HT-29 (cell line): Measurements from ENCODE around the gene IGDCC3. TPM values are rescaled to one million over a fixed set of nuclear protein-coding genes. Genes with fewer than 3 reads are reported as not detected.

Experiments
- DNase-seq: peaks from one replicate; pipeline ENCODE4 v3.0.0-alpha.2; 2015; ENCODE audit warnings: low spot score
- total RNA-seq: library from RNA; depleted of rRNA; stranded (reverse); fragments of >200 nt; shearing (Covaris generic); gene quantifications from 2 replicates; pipeline ENCODE4 v1.2.3, GENCODE V29; 2014

Gene IGDCC3
- total RNA-seq, 1 experiment from 2014 or later, result not detected

- DNase-seq, result no peak
Measured at GRCh38 chr15:65388306-65389080, 10.7 kb upstream of the IGDCC3 start.

- no peak for DNase-seq
Measured at GRCh38 chr15:65386886-65387285, 9.1 kb upstream of the IGDCC3 start.

GRCh38 chr15:65386376-65386775 lies 8.6 kb upstream of the IGDCC3 start:
- no peak for DNase-seq

GRCh38 chr15:65385870-65386258 lies 8.1 kb upstream of the IGDCC3 start:
- no peak for DNase-seq

DNA sequence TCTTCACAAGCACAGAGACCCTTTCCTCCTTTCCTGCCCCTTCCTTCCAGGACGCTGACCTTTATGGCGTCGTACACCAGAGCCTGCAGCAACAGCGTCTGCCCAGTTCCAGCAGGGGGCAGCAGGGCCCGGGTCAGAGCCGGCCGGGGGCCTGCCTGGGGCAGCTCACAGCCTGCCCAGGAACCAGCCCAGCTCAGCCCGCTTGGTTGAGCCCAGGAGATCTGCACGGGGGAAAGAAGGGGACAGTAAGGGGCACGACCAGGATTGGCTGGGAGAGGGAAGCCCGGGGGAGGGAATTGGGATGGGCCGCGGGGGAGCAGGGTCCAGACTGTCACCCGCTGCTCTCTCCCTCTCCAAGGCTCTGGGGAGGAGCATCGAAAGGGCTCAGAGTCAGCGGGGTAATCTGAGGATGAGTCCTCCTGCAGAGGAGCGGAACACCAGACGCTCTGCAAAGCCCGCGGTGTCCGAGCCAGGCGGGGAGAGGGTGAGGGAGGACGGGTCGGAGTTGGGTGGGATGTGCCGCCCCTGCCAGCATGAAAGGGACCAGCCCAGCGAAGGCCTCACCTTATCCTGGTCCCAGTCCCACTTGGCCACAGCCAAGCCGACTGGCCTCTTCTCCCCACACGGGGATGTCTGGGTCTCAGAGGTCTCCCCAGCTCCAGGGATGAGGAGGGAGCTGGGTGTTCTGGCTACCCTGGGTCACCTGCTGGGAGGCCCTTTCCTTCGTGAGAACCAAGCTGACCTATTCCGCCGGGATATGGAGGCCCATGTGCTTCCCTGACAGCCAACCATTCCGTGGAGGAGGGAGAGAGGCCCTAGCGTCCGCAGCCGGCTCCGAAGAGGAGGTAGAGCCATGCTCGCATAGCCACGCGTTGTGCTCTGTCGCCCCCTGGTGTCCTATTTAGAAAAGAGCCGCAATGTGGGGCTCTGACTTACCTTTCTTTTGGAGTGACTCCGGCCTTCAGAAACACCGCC lies 7.4 kb upstream of the IGDCC3 start:
- DNase-seq, result peak; percentile 97

DNA sequence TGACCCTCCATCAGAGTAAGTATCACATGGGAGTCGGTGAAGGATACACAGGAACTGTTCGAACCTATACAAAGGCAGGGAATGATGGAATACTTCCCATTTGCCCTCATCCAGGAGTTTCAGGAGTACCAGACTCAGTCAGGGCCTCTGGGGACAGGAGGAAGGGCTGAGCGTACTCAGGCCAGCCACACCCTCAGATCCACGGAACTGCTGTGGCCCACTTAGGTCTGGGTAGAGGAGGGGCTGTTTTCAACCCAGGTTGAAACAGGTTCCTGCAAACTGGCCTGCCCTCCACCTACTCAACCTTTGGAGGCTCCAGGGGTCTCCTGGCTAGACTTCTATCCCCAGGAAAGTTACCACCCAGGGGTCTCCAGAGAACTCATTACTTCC lies 6.7 kb upstream of the IGDCC3 start:
- no peak for DNase-seq

- no peak for DNase-seq
Measured at GRCh38 chr15:65383991-65384390, 6.2 kb upstream of the IGDCC3 start.

- no peak for DNase-seq
Measured at GRCh38 chr15:65383456-65383855, 5.7 kb upstream of the IGDCC3 start.

DNA sequence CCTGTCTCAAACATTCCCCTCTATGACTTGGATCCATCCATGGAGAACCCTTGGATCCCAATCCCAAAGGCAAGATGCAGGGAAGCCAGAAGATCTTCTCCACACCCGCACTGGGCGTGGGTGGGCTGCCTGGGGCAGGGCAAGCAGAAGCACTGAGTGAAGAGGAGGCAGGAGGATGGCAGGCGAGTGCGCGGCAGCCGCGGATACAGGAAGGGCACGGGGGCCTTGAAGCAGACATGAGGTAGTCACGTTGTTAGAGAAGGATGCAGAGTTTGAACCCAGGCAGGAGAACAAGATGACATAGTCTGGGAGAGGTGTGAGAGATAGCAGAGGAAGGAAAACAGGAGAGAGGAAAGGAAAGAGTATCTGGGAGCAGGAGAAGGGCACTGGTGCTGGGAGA lies 5.1 kb upstream of the IGDCC3 start:
- no peak for DNase-seq

DNA sequence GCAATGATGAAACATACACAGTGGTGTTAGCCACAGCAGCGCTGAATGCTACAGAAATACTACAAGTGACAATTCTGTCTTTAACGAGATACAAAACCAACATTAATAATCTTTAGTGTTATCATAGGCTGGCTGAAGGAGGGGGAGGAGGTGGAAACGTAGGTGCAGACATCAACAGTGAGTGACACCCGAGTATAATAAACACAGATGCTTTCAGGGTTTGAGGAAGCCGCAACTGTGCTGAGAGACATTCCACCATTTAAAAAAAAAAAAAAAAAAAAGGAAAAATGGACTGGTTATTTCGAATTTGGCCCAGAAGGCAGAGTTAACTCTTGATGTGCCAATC lies 4.3 kb upstream of the IGDCC3 start:
- no peak for DNase-seq

DNA sequence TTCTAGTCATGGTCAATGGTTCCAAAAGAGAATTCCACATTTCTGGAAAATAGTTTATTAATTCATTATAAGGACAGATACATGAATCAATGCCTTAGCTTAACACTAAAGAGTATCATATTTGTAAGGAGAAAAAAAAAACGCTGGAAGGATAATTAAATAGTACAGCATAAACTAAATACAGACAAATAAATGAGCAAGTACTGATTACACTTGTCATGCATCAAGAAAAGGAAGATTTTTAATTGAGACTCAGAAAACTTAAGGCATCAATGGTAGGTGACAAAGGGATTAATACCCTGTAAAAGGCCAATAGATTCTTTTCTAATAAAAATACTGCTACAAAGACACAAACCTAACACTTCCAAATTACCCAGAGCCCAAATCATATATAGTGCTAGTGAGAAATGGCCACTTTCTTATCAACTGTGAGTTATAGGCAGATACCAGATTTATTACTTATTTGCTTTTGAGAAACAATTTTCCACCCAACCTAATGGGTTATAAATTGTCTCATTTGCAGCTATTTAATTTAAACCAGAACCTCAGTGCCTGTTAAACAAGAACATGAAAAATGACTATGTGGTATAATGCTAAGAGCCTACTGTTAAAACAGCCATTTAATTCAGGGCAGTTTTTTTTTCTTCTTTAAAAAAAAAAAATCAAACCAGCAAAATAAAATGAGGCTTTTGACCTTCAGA lies 3.8 kb upstream of the IGDCC3 start:
- no peak for DNase-seq

- DNase-seq, result no peak
Measured at GRCh38 chr15:65379986-65380385, 2.2 kb upstream of the IGDCC3 start.

- no peak for DNase-seq
Measured at GRCh38 chr15:65377105-65377975, 462 bp downstream of the IGDCC3 start.

- DNase-seq, result no peak
Measured at GRCh38 chr15:65376767-65377104, 1.1 kb downstream of the IGDCC3 start.

- DNase-seq, result no peak
Measured at GRCh38 chr15:65375871-65376607, 1.8 kb downstream of the IGDCC3 start.

DNA sequence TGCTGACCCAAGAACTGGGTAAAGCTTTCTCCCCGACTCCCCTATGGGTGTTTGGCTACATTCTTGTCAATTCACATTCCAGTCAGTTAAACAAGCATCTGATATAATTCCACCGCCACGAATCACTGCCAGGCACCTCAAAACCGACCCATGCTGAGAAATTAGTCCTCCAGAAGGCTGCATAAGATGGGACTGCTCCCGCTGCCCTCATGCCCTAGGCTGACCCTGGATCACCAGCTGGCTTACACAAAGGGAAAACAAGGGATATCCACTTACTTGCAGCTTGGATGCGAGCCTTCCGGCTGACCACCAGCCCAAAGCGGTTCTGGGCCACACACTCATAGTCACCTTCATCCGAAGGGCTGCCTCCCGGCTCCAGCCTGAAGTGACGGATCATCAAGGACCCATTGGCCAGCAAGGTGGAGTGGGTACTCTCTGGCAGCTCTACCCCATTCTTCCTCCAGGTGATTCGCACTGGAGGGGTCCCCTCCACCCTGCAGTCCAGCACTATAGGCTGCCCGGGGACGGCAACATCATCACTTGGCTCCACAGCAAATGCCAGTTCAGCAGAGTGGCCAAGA lies 2.9 kb downstream of the IGDCC3 start:
- DNase-seq, result no peak

GRCh38 chr15:65374334-65374733 lies 3.5 kb downstream of the IGDCC3 start:
- no peak for DNase-seq

DNA sequence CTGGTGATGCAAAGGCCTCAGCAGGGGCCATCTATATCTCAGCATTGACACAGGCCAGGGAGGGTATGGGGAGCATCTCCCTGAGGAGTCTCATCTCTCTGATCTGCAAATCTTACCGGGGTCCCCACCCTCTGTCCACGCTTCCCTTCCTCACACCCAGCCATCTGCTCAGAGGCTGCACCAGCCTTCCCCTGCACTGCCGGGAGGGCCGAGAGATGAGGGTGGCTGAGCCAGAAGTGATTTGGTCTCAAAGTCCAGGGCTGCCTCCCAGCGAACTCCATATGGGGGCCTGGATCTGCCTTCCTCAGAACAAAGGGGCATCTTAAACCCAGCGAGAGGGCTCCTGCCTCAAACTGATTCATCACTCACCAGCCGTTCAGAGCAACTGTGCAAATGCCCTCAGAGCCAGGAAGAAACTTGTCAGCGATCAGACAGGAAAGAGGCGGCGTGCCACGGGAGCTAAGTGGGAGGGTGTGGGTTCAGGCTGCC lies 4.6 kb downstream of the IGDCC3 start:
- no peak for DNase-seq

- DNase-seq, result no peak
Measured at GRCh38 chr15:65372787-65373067, 5.1 kb downstream of the IGDCC3 start.
